Liver (tissue), 9 donors: ENCODE results near the gene PRXL2C. TPM values are rescaled to one million over a fixed set of nuclear protein-coding genes. Genes with fewer than 3 reads are reported as not detected.

ENCODE experiments used
- DNase-seq: peaks from one replicate; pipeline ENCODE4 v3.0.0-alpha.2; 2017; ENCODE audit warnings: low spot score
- H3K27ac ChIP-seq, 2 donors: one replicate each; pipeline ENCODE4 v1.7.0; 2013; ENCODE audit warnings: inconsistent platforms in 2 of 2, low read length in 2 of 2, control low read depth in 1 of 2, low read depth in 1 of 2, mild to moderate bottlenecking in 1 of 2
- H3K27me3 ChIP-seq, 4 donors: one replicate each; pipeline versions ENCODE4 v1.6.1 to v1.7.0; 2013; ENCODE audit warnings: low read length in 3 of 4, inconsistent platforms in 1 of 4, mild to moderate bottlenecking in 1 of 4, moderate library complexity in 1 of 4; ENCODE audit not compliant: control insufficient read depth in 4 of 4, insufficient read depth in 4 of 4
- H3K36me3 ChIP-seq, 4 donors: one replicate each; pipeline versions ENCODE4 v1.6.1 to v1.7.0; 2013; ENCODE audit warnings: low read length in 3 of 4, mild to moderate bottlenecking in 3 of 4, low read depth in 1 of 4, moderate library complexity in 1 of 4; ENCODE audit not compliant: control insufficient read depth in 4 of 4, insufficient read depth in 3 of 4
- H3K4me1 ChIP-seq, 4 donors: one replicate each; pipeline versions ENCODE4 v1.6.1 to v1.7.0; 2013; ENCODE audit warnings: low read length in 3 of 4, mild to moderate bottlenecking in 3 of 4, moderate library complexity in 1 of 4; ENCODE audit not compliant: control insufficient read depth in 4 of 4, insufficient read depth in 4 of 4
- H3K4me3 ChIP-seq, 3 donors: one replicate each; pipeline versions ENCODE4 v1.6.1 to v1.7.0; 2013; ENCODE audit warnings: low read length in 3 of 3, control low read depth in 1 of 3, low read depth in 1 of 3, mild to moderate bottlenecking in 1 of 3
- H3K9ac ChIP-seq, 2 donors: one replicate each; pipeline ENCODE4 v1.7.0; 2013; ENCODE audit warnings: low read length in 2 of 2, mild to moderate bottlenecking in 2 of 2, moderate library complexity in 2 of 2, control low read depth in 1 of 2, low read depth in 1 of 2
- H3K9me3 ChIP-seq, 4 donors: one replicate each; pipeline versions ENCODE4 v1.6.1 to v1.7.0; 2013; ENCODE audit warnings: low read length in 3 of 4; ENCODE audit not compliant: control insufficient read depth in 4 of 4
- EGR1 ChIP-seq, 2 donors: IDR thresholded peaks; 2 replicates each; pipeline ENCODE4 v1.6.1; 2016 to 2018; ENCODE audit warnings: antibody characterized with exemption in 2 of 2, low read depth in 2 of 2
- FOXA1 ChIP-seq: IDR thresholded peaks from 2 replicates; pipeline ENCODE4 v1.6.1; 2016; ENCODE audit warnings: antibody characterized with exemption
- FOXA2 ChIP-seq: IDR thresholded peaks from 2 replicates; pipeline ENCODE4 v1.6.1; 2016; ENCODE audit warnings: antibody characterized with exemption
- GABPA ChIP-seq, 2 donors: IDR thresholded peaks in 1 of 2; conservative IDR thresholded peaks in 1 of 2; 2 replicates each; pipeline ENCODE4 v1.6.1; 2016; ENCODE audit warnings: antibody characterized with exemption in 2 of 2, mild to moderate bottlenecking in 1 of 2, moderate library complexity in 1 of 2
- HNF4A ChIP-seq, 2 donors: conservative IDR thresholded peaks; 2 replicates each; pipeline ENCODE4 v1.6.1; 2016; ENCODE audit warnings: antibody characterized with exemption in 2 of 2, mild to moderate bottlenecking in 2 of 2
- RXRA ChIP-seq, 2 donors: IDR thresholded peaks; 2 replicates each; pipeline ENCODE4 v1.6.1; 2017 to 2018; ENCODE audit warnings: antibody characterized with exemption in 2 of 2, mild to moderate bottlenecking in 1 of 2
- SP1 ChIP-seq: IDR thresholded peaks from 2 replicates; pipeline ENCODE4 v1.6.1; 2018; ENCODE audit warnings: antibody characterized with exemption, mild to moderate bottlenecking
- WGBS: extraction: QIAGEN DNeasy Blood & Tissue Kit; methylation state at CpG from one replicate; pipeline ENCODE4 v1.1.7; 2013; 5-methylcytosine and 5-hydroxymethylcytosine counted together
- polyA plus RNA-seq, 2 donors: library from polyadenylated mRNA; stranded (reverse) in 1 of 2; unstranded in 1 of 2; fragments of 200-250 nt in 1 of 2; fragments of >200 nt in 1 of 2; fragmentation: Nextera tagmentation in 1 of 2; extraction: Ambion mirVana in 1 of 2; gene quantifications; one replicate each; pipeline versions ENCODE4 v1.2.1 to v1.2.3, GENCODE V29; 2013 to 2015
- total RNA-seq, 2 donors: library from RNA; depleted of rRNA; stranded (reverse); fragments of >200 nt; gene quantifications; one replicate each; pipeline ENCODE4 v1.2.3, GENCODE V29; 2014
- TF ChIP-seq, protein P1 (sequence below): IDR thresholded peaks from 2 replicates; pipeline ENCODE4 v1.6.1; 2016; ENCODE audit warnings: antibody characterized with exemption
- TF ChIP-seq, protein P2 (sequence below): IDR thresholded peaks from 2 replicates; pipeline ENCODE4 v1.6.1; 2016; ENCODE audit warnings: antibody characterized with exemption, mild to moderate bottlenecking
- TF ChIP-seq, protein P3 (sequence below): fragments of 150-350 bp; IDR thresholded peaks from 2 replicates; pipeline ENCODE4 v1.5.1; 2017; ENCODE audit warnings: improper control_type of control experiment, low read depth, low read length; ENCODE audit not compliant: missing input control
- TF ChIP-seq, protein P4 (sequence below): IDR thresholded peaks from 2 replicates; pipeline ENCODE4 v1.6.1; 2016; ENCODE audit warnings: antibody characterized with exemption
- donor health status: healthy.
- donor health status: healthy.
- donor health status: healthy.
- donor health status: healthy.
- donor health status: healthy.

PRXL2C gene
- total and polyA plus RNA-seq, 4 donors: 2.2 to 6.7 (median 4.1) TPM

DNA sequence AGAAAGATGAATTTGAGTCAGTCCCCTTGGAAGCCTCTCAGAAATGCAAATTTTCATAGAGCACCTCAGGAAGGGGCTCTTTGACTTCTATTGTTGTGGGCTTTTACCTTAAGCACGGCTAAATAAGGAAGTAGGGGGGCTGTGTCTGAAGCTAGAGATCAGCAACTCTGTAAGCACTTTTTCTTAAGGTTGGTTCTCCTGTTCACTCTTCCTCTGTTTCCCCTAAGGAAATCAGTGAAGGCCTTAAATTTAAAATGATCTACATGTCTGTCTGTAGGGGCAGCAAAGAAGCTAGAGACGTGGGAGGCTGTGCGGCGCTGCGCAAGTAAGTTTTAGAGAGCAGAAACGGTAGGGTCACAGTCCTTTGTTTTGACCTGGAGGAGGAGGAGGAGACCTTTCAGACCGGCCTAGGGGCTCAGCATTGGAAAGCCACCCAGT is 34.3 kb downstream of the PRXL2C start:
- H3K27ac ChIP-seq: no peak overlapping the region
- DNase-seq: no peak
- TF ChIP-seq, protein P1, sequence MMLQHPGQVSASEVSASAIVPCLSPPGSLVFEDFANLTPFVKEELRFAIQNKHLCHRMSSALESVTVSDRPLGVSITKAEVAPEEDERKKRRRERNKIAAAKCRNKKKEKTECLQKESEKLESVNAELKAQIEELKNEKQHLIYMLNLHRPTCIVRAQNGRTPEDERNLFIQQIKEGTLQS: no peak
- no peak for TF ChIP-seq SP1
- no peak for TF ChIP-seq HNF4A (conservative IDR thresholded peaks at IDR 0.05)
- TF ChIP-seq, protein P2, sequence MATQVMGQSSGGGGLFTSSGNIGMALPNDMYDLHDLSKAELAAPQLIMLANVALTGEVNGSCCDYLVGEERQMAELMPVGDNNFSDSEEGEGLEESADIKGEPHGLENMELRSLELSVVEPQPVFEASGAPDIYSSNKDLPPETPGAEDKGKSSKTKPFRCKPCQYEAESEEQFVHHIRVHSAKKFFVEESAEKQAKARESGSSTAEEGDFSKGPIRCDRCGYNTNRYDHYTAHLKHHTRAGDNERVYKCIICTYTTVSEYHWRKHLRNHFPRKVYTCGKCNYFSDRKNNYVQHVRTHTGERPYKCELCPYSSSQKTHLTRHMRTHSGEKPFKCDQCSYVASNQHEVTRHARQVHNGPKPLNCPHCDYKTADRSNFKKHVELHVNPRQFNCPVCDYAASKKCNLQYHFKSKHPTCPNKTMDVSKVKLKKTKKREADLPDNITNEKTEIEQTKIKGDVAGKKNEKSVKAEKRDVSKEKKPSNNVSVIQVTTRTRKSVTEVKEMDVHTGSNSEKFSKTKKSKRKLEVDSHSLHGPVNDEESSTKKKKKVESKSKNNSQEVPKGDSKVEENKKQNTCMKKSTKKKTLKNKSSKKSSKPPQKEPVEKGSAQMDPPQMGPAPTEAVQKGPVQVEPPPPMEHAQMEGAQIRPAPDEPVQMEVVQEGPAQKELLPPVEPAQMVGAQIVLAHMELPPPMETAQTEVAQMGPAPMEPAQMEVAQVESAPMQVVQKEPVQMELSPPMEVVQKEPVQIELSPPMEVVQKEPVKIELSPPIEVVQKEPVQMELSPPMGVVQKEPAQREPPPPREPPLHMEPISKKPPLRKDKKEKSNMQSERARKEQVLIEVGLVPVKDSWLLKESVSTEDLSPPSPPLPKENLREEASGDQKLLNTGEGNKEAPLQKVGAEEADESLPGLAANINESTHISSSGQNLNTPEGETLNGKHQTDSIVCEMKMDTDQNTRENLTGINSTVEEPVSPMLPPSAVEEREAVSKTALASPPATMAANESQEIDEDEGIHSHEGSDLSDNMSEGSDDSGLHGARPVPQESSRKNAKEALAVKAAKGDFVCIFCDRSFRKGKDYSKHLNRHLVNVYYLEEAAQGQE: no peak
- TF ChIP-seq GABPA (IDR thresholded peaks at IDR 0.05 in 1 of 2, conservative IDR thresholded peaks at IDR 0.05 in 1 of 2): no peak
- no peak for TF ChIP-seq EGR1 (IDR thresholded peaks at IDR 0.05; ENCODE audit: low read depth in 2 of 2)
- TF ChIP-seq, protein P3, sequence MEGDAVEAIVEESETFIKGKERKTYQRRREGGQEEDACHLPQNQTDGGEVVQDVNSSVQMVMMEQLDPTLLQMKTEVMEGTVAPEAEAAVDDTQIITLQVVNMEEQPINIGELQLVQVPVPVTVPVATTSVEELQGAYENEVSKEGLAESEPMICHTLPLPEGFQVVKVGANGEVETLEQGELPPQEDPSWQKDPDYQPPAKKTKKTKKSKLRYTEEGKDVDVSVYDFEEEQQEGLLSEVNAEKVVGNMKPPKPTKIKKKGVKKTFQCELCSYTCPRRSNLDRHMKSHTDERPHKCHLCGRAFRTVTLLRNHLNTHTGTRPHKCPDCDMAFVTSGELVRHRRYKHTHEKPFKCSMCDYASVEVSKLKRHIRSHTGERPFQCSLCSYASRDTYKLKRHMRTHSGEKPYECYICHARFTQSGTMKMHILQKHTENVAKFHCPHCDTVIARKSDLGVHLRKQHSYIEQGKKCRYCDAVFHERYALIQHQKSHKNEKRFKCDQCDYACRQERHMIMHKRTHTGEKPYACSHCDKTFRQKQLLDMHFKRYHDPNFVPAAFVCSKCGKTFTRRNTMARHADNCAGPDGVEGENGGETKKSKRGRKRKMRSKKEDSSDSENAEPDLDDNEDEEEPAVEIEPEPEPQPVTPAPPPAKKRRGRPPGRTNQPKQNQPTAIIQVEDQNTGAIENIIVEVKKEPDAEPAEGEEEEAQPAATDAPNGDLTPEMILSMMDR: no peak
- no peak for TF ChIP-seq FOXA2
- no peak for TF ChIP-seq FOXA1
- no peak for TF ChIP-seq RXRA (IDR thresholded peaks at IDR 0.05)
- H3K4me3 ChIP-seq: no peak overlapping the region
- H3K27me3 ChIP-seq: no peaks in the 10 kb centered on the region
- no peaks in the 10 kb centered on the region for H3K9me3 ChIP-seq
- H3K36me3 ChIP-seq: no peaks in the 10 kb centered on the region
- H3K4me1 ChIP-seq: peaks cover 0 to 3% (median 1%) of the 10 kb centered on the region in 4 donors
- 78% methylated on average over 7 of the region's 7 CpGs for WGBS
- no peak overlapping the region for H3K9ac ChIP-seq

DNA sequence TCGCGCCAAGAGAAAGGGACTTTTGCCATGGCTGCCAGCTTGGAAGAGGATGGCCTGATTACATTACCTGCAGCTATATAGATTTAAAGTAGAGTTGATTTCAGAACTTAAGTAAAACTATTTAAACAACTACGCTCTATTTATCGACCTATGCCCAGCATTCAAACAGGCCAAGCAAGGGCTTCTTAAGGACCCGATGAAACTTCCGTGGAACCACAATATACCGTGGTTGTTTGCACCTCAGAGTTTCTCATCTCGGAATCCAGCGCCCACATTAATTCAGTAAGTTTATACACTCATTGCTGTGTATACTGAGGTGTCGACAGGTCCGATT is 35.0 kb downstream of the PRXL2C start:
- H3K36me3 ChIP-seq: no peaks in the 10 kb centered on the region
- H3K4me3 ChIP-seq: peak overlapping the region in 2 of 3 donors; percentile 76 to 94
- WGBS: 76% methylated on average over 11 of the region's 11 CpGs
- H3K9ac ChIP-seq: no peak overlapping the region
- peaks cover 0 to 3% (median 1%) of the 10 kb centered on the region in 4 donors for H3K4me1 ChIP-seq
- TF ChIP-seq, protein P4, sequence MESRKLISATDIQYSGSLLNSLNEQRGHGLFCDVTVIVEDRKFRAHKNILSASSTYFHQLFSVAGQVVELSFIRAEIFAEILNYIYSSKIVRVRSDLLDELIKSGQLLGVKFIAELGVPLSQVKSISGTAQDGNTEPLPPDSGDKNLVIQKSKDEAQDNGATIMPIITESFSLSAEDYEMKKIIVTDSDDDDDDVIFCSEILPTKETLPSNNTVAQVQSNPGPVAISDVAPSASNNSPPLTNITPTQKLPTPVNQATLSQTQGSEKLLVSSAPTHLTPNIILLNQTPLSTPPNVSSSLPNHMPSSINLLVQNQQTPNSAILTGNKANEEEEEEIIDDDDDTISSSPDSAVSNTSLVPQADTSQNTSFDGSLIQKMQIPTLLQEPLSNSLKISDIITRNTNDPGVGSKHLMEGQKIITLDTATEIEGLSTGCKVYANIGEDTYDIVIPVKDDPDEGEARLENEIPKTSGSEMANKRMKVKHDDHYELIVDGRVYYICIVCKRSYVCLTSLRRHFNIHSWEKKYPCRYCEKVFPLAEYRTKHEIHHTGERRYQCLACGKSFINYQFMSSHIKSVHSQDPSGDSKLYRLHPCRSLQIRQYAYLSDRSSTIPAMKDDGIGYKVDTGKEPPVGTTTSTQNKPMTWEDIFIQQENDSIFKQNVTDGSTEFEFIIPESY: no peak
- TF ChIP-seq GABPA (IDR thresholded peaks at IDR 0.05 in 1 of 2, conservative IDR thresholded peaks at IDR 0.05 in 1 of 2): peak in 1 of 2 donors; percentile 4
- no peak for DNase-seq
- H3K27ac ChIP-seq: peak overlapping the region in 1 of 2 donors; percentile 8
- no peaks in the 10 kb centered on the region for H3K9me3 ChIP-seq
- H3K27me3 ChIP-seq: no peaks in the 10 kb centered on the region
